ENCODE results near the gene NKX2-3.

GRCh38 chr10:99526861-99527504 lies 5.8 kb upstream of the NKX2-3 start:
- TF ChIP-seq ZFP41 (tag by site-specific recombination; IDR thresholded peaks at IDR 0.05; ENCODE audit: borderline replicate concordance) (no peak), BCL6B (tag by site-specific recombination; IDR thresholded peaks at IDR 0.05) (no peak), ZNF670 (tag by site-specific recombination; IDR thresholded peaks at IDR 0.05; ENCODE audit: low read depth) (no peak), CTCF (tag by site-specific recombination; IDR thresholded peaks at IDR 0.05) (no peak), KLF1 (tag by site-specific recombination; IDR thresholded peaks at IDR 0.05) (no peak), ZNF701 (tag by site-specific recombination; IDR thresholded peaks at IDR 0.05) (no peak), ZNF132 (tag by site-specific recombination; IDR thresholded peaks at IDR 0.05; ENCODE audit: borderline replicate concordance) (no peak), GLI2 (tag by site-specific recombination; IDR thresholded peaks at IDR 0.05; ENCODE audit: borderline replicate concordance, low read depth) (no peak), PRDM10 (tag by site-specific recombination; IDR thresholded peaks at IDR 0.05) (no peak), REST (tag by site-specific recombination; IDR thresholded peaks at IDR 0.05) (no peak), TCF7L2 (IDR thresholded peaks at IDR 0.05; ENCODE audit: borderline replicate concordance, low read depth, low read length) (no peak), ZNF530 (tag by site-specific recombination; IDR thresholded peaks at IDR 0.05; ENCODE audit: low read depth) (no peak), ATF2 (tag by site-specific recombination; IDR thresholded peaks at IDR 0.05; ENCODE audit: low read depth) (no peak)
